ENCODE results near the gene TNS1. TPM values are rescaled to one million over a fixed set of nuclear protein-coding genes. Genes with fewer than 3 reads are reported as not detected.

TNS1 gene
- total and polyA plus RNA-seq, 10 of the 15 experiments (the other 5 are each of a cell fraction or from before 2014, with no cell fraction given), result 0.05 to 0.44 TPM; not detected in 8

- TF ChIP-seq IKZF2 (IDR thresholded peaks at IDR 0.05) (no peak), NFXL1 (IDR thresholded peaks at IDR 0.05; ENCODE audit: borderline replicate concordance) (no peak), BRCA1 (IDR thresholded peaks at IDR 0.05; ENCODE audit: low read depth, low read length) (no peak)
Observed at GRCh38 chr2:217897816-217898806, 104.7 kb downstream of the TNS1 start (continued).

- no peak for ATAC-seq
- H3K79me2 ChIP-seq (ENCODE audit: control insufficient read depth, insufficient read depth, low read length), result no peaks in the 10 kb centered on the region
- CTCF ChIA-PET, result no interaction called here
- H2AFZ ChIP-seq (ENCODE audit: control insufficient read depth, low read depth, low read length), result no peak overlapping the region
- H3K9me3 ChIP-seq (replicated peaks; ENCODE audit: control insufficient read depth, insufficient read depth, low read length), result no peaks in the 10 kb centered on the region
- H3K27me3 ChIP-seq (replicated peaks in 1 of 2; ENCODE audit: control insufficient read depth in 2 of 2, insufficient read depth in 2 of 2, low read length in 1 of 2), result peaks cover 0 to 2% of the 10 kb centered on the region in 2 experiments; a peak in 1 of 4 replicates
- no peak for FAIRE-seq
- no peak for DNase-seq (ENCODE audit: low read depth, low spot score)
- in situ Hi-C loops (cut with MboI), result no loop called here
- no peak overlapping the region for H3K27ac ChIP-seq (ENCODE audit: control insufficient read depth, insufficient read depth)
- 40% methylated on average over 9 of the region's 9 CpGs for WGBS (ENCODE audit: insufficient coverage, insufficient replicate concordance, low lambda C conversion rate, missing lambda C conversion rate)
- no peaks in the 10 kb centered on the region for H3K4me1 ChIP-seq (ENCODE audit: control insufficient read depth, insufficient read depth, low read length)
- no peak overlapping the region for H3K9ac ChIP-seq (ENCODE audit: control insufficient read depth, insufficient read depth, low read length)
- POLR2A ChIA-PET, result no interaction called here
- H3K4me3 ChIP-seq, result no peak overlapping the region
- no peak overlapping the region for H3K4me2 ChIP-seq (ENCODE audit: control insufficient read depth, insufficient read depth)
- BruUV-seq (replicated peaks), result no TSS peak
- H3K36me3 ChIP-seq (ENCODE audit: control insufficient read depth in 2 of 2, insufficient read depth in 2 of 2, low read length in 1 of 2), result no peaks in the 10 kb centered on the region
- SMC1A ChIA-PET (ENCODE audit: uncharacterized antibody, unreplicated experiment), result no interaction called here
- H4K20me1 ChIP-seq (ENCODE audit: control insufficient read depth, insufficient read depth), result no peaks in the 10 kb centered on the region
- RAD21 ChIA-PET (ENCODE audit: unreplicated experiment), result no interaction called here
- intact Hi-C loops (cut with micrococcal nuclease; ENCODE audit: unreplicated experiment), result no loop called here
- no peak for TF ChIP-seq POLR2A (IDR thresholded peaks at IDR 0.05; ENCODE audit: low read depth, low read length)
- no peak for TF ChIP-seq CBX5 (IDR thresholded peaks at IDR 0.05; ENCODE audit: low read depth)
- TF ChIP-seq ATF2 (IDR thresholded peaks at IDR 0.05; ENCODE audit: low read length), result no peak
- no peak for TF ChIP-seq SREBF1 (IDR thresholded peaks at IDR 0.05; ENCODE audit: low read length)
- TF ChIP-seq USF1 (IDR thresholded peaks at IDR 0.05; ENCODE audit: borderline replicate concordance, extremely low read length, insufficient read depth, low read depth, low read length), result no peak
- no peak for TF ChIP-seq CREM (IDR thresholded peaks at IDR 0.05; ENCODE audit: low read depth)
- no peak for TF ChIP-seq RAD51 (IDR thresholded peaks at IDR 0.05)
- TF ChIP-seq ASH2L (IDR thresholded peaks at IDR 0.05; ENCODE audit: borderline replicate concordance, low read depth), result no peak
- no peak for TF ChIP-seq BMI1 (IDR thresholded peaks at IDR 0.05; ENCODE audit: borderline replicate concordance)
- TF ChIP-seq IRF3 (IDR thresholded peaks at IDR 0.05), result no peak
- no peak for TF ChIP-seq HDAC6 (IDR thresholded peaks at IDR 0.05; ENCODE audit: unreplicated experiment)
- no peak for TF ChIP-seq TBL1XR1 (IDR thresholded peaks at IDR 0.05; ENCODE audit: low read depth, low read length)
- TF ChIP-seq BCL3 (IDR thresholded peaks at IDR 0.05; ENCODE audit: borderline replicate concordance, insufficient read depth, low read depth, low read length, poor library complexity, severe bottlenecking), result no peak
- no peak for TF ChIP-seq SUPT20H (IDR thresholded peaks at IDR 0.05; ENCODE audit: borderline replicate concordance, control insufficient read depth, low read depth, low read length)
Observed at GRCh38 chr2:217897091-217897715, 105.6 kb downstream of the TNS1 start.
